Adipocyte (in vitro differentiated cells): Measurements from ENCODE around the gene PTPRK.

Source experiments
- DNase-seq: peaks from one replicate; pipeline ENCODE4 v3.0.0-alpha.2; 2015; ENCODE audit warnings: low read depth
- H3K27me3 ChIP-seq: replicated peaks from 2 replicates; pipeline ENCODE4 v1.7.0; 2013; ENCODE audit warnings: mild to moderate bottlenecking, low read length, moderate library complexity; ENCODE audit not compliant: control insufficient read depth, insufficient read depth
- H3K36me3 ChIP-seq: 2 replicates; pipeline ENCODE4 v1.7.0; 2013; ENCODE audit warnings: low read length, mild to moderate bottlenecking, moderate library complexity; ENCODE audit not compliant: control insufficient read depth, insufficient read depth, severe bottlenecking
- H3K4me1 ChIP-seq: 2 replicates; pipeline ENCODE4 v1.7.0; 2013; ENCODE audit warnings: mild to moderate bottlenecking, low read length, moderate library complexity; ENCODE audit not compliant: control insufficient read depth, insufficient read depth
- H3K4me3 ChIP-seq: 2 replicates; pipeline ENCODE4 v1.7.0; 2013; ENCODE audit warnings: mild to moderate bottlenecking, low read length, moderate library complexity
- H3K9ac ChIP-seq: 2 replicates; pipeline ENCODE4 v1.7.0; 2013; ENCODE audit warnings: mild to moderate bottlenecking, low read length, moderate library complexity
- H3K9me3 ChIP-seq: 2 replicates; pipeline ENCODE4 v1.7.0; 2013; ENCODE audit warnings: mild to moderate bottlenecking, low read length, moderate library complexity; ENCODE audit not compliant: control insufficient read depth

The PTPRK gene

GRCh38 chr6:128074567-128074966 is 445.8 kb downstream of the PTPRK start:
- H3K9me3 ChIP-seq, result no peaks in the 10 kb centered on the region
- peaks cover 5% of the 10 kb centered on the region for H3K36me3 ChIP-seq
- no peak overlapping the region for H3K4me3 ChIP-seq
- no peak overlapping the region for H3K9ac ChIP-seq
- DNase-seq, result no peak
- no peaks in the 10 kb centered on the region for H3K4me1 ChIP-seq
- H3K27me3 ChIP-seq, result no peaks in the 10 kb centered on the region

GRCh38 chr6:128073389-128073788 is 447.0 kb downstream of the PTPRK start:
- Histone ChIP-seq H3K4me3 (no peak overlapping the region), H3K9me3 (no peaks in the 10 kb centered on the region), H3K9ac (no peak overlapping the region), H3K4me1 (no peaks in the 10 kb centered on the region), H3K27me3 (no peaks in the 10 kb centered on the region), H3K36me3 (peaks cover 3% of the 10 kb centered on the region)
- no peak for DNase-seq

DNA sequence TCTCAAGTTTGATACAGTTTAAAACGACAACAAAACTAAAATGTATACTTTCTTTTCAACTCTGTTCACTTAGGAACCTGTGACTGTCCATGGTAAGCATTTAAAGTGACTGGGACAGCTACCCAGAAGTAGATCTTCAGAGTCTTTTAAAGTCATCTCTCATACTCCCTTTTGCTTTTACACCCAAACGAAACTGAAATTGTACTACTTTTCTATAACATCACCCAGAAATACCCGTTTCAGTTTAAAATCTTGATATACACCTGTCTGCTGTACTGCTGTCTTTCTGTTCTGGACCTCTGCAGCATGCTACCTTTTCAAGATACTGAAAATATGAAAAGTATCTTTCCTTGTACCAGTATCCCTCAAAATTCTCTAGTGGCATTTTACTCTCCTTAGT is 449.2 kb downstream of the PTPRK start:
- no peak for DNase-seq
- Histone ChIP-seq H3K36me3 (peaks cover 7% of the 10 kb centered on the region), H3K9ac (no peak overlapping the region), H3K4me1 (no peaks in the 10 kb centered on the region), H3K9me3 (no peaks in the 10 kb centered on the region), H3K27me3 (no peaks in the 10 kb centered on the region), H3K4me3 (no peak overlapping the region)

- Histone ChIP-seq H3K9ac (no peak overlapping the region), H3K4me1 (no peaks in the 10 kb centered on the region), H3K4me3 (no peak overlapping the region), H3K27me3 (no peaks in the 10 kb centered on the region), H3K9me3 (no peaks in the 10 kb centered on the region), H3K36me3 (peaks cover 7% of the 10 kb centered on the region)
- DNase-seq, result peak; percentile 31
Observed at GRCh38 chr6:128070406-128070805, 450.0 kb downstream of the PTPRK start.

GRCh38 chr6:128069188-128069587 is 451.2 kb downstream of the PTPRK start:
- Histone ChIP-seq H3K4me1 (no peaks in the 10 kb centered on the region), H3K36me3 (peaks cover 7% of the 10 kb centered on the region), H3K9me3 (no peaks in the 10 kb centered on the region), H3K27me3 (no peaks in the 10 kb centered on the region), H3K9ac (no peak overlapping the region), H3K4me3 (no peak overlapping the region)
- DNase-seq, result peak; percentile 65

GRCh38 chr6:128068119-128068479 is 452.3 kb downstream of the PTPRK start:
- Histone ChIP-seq H3K36me3 (peaks cover 7% of the 10 kb centered on the region), H3K9ac (no peak overlapping the region), H3K4me1 (no peaks in the 10 kb centered on the region), H3K27me3 (no peaks in the 10 kb centered on the region), H3K4me3 (no peak overlapping the region), H3K9me3 (no peaks in the 10 kb centered on the region)
- DNase-seq, result peak; percentile 4

GRCh38 chr6:128067446-128068118 is 452.8 kb downstream of the PTPRK start:
- H3K9me3 ChIP-seq, result no peaks in the 10 kb centered on the region
- no peaks in the 10 kb centered on the region for H3K27me3 ChIP-seq
- H3K9ac ChIP-seq, result no peak overlapping the region
- H3K36me3 ChIP-seq, result peaks cover 7% of the 10 kb centered on the region
- H3K4me1 ChIP-seq, result no peaks in the 10 kb centered on the region
- H3K4me3 ChIP-seq, result no peak overlapping the region
- DNase-seq, result peak; percentile 9

GRCh38 chr6:128065072-128065471 is 455.3 kb downstream of the PTPRK start:
- no peak for DNase-seq
- no peak overlapping the region for H3K9ac ChIP-seq
- H3K4me3 ChIP-seq, result no peak overlapping the region
- H3K9me3 ChIP-seq, result no peaks in the 10 kb centered on the region
- H3K27me3 ChIP-seq, result no peaks in the 10 kb centered on the region
- H3K36me3 ChIP-seq, result peaks cover 7% of the 10 kb centered on the region
- no peaks in the 10 kb centered on the region for H3K4me1 ChIP-seq

DNA sequence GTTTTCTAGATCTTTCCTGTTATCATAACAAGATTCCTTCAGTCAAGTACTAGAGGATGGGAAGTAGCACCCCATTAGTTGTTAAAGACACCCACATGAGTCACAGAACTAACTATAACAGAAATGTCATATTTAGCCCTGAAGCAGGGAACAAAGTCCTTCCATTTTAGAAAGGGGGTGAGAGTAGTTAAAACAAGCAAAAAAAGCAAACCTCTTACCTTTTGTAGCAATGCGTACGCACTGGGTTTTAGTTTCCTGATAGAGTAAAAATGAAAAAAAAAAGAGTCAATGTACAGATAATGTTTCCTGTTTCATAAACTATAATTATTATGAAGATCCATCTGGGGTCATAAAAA is 455.9 kb downstream of the PTPRK start:
- H3K27me3 ChIP-seq, result no peaks in the 10 kb centered on the region
- no peak overlapping the region for H3K4me3 ChIP-seq
- peaks cover 7% of the 10 kb centered on the region for H3K36me3 ChIP-seq
- H3K9me3 ChIP-seq, result no peaks in the 10 kb centered on the region
- H3K4me1 ChIP-seq, result no peaks in the 10 kb centered on the region
- no peak overlapping the region for H3K9ac ChIP-seq
- no peak for DNase-seq

GRCh38 chr6:128063850-128064539 is 456.4 kb downstream of the PTPRK start:
- H3K4me1 ChIP-seq, result no peaks in the 10 kb centered on the region
- no peaks in the 10 kb centered on the region for H3K9me3 ChIP-seq
- H3K36me3 ChIP-seq, result peaks cover 7% of the 10 kb centered on the region
- DNase-seq, result no peak
- H3K4me3 ChIP-seq, result no peak overlapping the region
- no peak overlapping the region for H3K9ac ChIP-seq
- no peaks in the 10 kb centered on the region for H3K27me3 ChIP-seq

GRCh38 chr6:128062882-128063603 is 457.4 kb downstream of the PTPRK start:
- H3K9ac ChIP-seq, result no peak overlapping the region
- no peak for DNase-seq
- H3K9me3 ChIP-seq, result no peaks in the 10 kb centered on the region
- no peaks in the 10 kb centered on the region for H3K4me1 ChIP-seq
- no peak overlapping the region for H3K4me3 ChIP-seq
- no peaks in the 10 kb centered on the region for H3K27me3 ChIP-seq
- peaks cover 7% of the 10 kb centered on the region for H3K36me3 ChIP-seq
